ENCODE results near the gene TTC9.
A peak's percentile ranks its signal among the peaks of the same experiment; 100 is the strongest.

- no peak for TF ChIP-seq TARDBP (IDR thresholded peaks at IDR 0.05; ENCODE audit: borderline replicate concordance)
- TF ChIP-seq CREM (IDR thresholded peaks at IDR 0.05; ENCODE audit: low read depth): no peak
- TF ChIP-seq ZNF687 (IDR thresholded peaks at IDR 0.05): peak; percentile 17; the same call in 1 of the 2 replicates
- no peak for TF ChIP-seq CTCF (IDR thresholded peaks at IDR 0.05 in 2 of 3, conservative IDR thresholded peaks at IDR 0.05 in 1 of 3; ENCODE audit: control insufficient read depth in 2 of 3, extremely low read depth in 1 of 3, insufficient read depth in 1 of 3, low read depth in 3 of 3, low read length in 3 of 3)
- no peak for TF ChIP-seq BCL3 (IDR thresholded peaks at IDR 0.05; ENCODE audit: borderline replicate concordance, insufficient read depth, low read depth, low read length, poor library complexity, severe bottlenecking)
- TF ChIP-seq SP1 (IDR thresholded peaks at IDR 0.05; ENCODE audit: low read depth, low read length): no peak
- TF ChIP-seq CBX3 (IDR thresholded peaks at IDR 0.05; ENCODE audit: borderline replicate concordance, low read depth): no peak
- TF ChIP-seq ZNF274 (IDR thresholded peaks at IDR 0.05; ENCODE audit: insufficient read depth, insufficient read length): no peak
- no peak for TF ChIP-seq ZNF592 (IDR thresholded peaks at IDR 0.05)
- no peak for TF ChIP-seq KDM1A (IDR thresholded peaks at IDR 0.05; ENCODE audit: borderline replicate concordance)
- TF ChIP-seq ZBED1 (IDR thresholded peaks at IDR 0.05; ENCODE audit: borderline replicate concordance): no peak
- no peak for TF ChIP-seq CEBPZ (IDR thresholded peaks at IDR 0.05; ENCODE audit: low read depth, low read length)
- no peak for TF ChIP-seq CREB1 (IDR thresholded peaks at IDR 0.05; ENCODE audit: low read depth)
- TF ChIP-seq SRF (IDR thresholded peaks at IDR 0.05; ENCODE audit: low read depth in 2 of 2, low read length in 2 of 2): no peak
Observed at GRCh38 chr14:70641548-70642302, at the start of gene TTC9.

Measured in GM12878 (cell line).